ENCODE results near the gene C2CD2L.

GRCh38 chr11:119120639-119121007 lies 13.5 kb downstream of the C2CD2L start:
- TF ChIP-seq USF2 (IDR thresholded peaks at IDR 0.05; ENCODE audit: borderline replicate concordance, low read depth, low read length) (no peak), TCF12 (IDR thresholded peaks at IDR 0.05; ENCODE audit: low read depth, low read length) (no peak), PKNOX1 (IDR thresholded peaks at IDR 0.05) (no peak), MYC (IDR thresholded peaks at IDR 0.05; ENCODE audit: insufficient read depth, insufficient read length, insufficient replicate concordance, low read length, severe bottlenecking) (no peak), ESRRA (IDR thresholded peaks at IDR 0.05; ENCODE audit: low read length) (no peak)
